Measurements from ENCODE around the gene RBBP7.

The RBBP7 gene

DNA sequence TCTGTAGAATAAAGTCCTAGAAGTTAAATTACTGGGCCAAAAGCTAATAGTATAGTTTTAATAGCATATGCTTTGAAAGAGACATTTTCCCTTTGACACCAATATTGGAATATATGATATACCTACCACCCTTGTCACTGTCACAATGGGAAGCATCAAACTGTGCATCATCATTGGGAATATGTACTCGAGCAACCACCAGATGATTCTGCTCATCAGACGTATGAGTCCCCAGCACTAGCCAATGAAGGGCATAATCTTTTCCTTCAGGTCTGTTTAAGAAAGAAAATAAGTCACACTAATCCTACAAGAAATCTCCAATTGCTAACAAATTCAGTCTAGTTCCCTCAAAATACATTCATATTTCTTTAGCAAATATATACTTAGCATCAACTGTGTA lies 7.3 kb downstream of the RBBP7 start:
- no peak for DNase-seq

DNA sequence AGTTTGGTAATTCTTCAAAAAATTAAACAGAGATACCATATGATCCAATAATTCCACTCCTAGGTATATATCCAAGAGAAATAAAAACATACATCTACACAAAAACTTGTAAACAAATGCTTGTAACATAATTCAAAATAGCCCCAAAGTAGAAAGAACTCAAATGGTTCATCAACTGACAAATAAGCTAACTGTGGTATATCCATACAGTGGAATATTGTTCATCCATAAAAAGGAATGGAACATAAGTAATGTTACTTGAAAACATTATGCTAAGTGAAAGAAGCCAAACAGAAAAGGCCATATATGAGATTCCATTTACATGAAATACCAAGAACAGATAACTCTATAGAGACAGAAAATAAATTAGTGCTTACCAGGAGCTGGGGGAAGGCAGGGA lies 13.4 kb downstream of the RBBP7 start:
- DNase-seq, result no peak

DNA sequence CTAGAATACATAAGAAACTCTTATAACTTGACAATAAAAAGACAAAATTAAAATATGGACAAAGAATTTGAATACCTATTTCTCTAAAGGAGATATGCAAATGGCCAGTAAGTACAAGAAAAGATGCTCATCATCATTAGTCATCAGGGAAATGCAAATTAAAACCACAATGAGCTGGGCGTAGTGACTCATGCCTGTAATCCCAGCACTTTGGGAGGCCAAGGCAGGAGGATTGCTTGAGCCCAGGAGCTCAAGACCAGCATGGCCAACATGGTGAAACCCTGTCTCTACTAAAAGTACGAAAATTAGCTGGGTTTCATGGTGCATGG lies 14.1 kb downstream of the RBBP7 start:
- peak; percentile 66 for DNase-seq

DNA sequence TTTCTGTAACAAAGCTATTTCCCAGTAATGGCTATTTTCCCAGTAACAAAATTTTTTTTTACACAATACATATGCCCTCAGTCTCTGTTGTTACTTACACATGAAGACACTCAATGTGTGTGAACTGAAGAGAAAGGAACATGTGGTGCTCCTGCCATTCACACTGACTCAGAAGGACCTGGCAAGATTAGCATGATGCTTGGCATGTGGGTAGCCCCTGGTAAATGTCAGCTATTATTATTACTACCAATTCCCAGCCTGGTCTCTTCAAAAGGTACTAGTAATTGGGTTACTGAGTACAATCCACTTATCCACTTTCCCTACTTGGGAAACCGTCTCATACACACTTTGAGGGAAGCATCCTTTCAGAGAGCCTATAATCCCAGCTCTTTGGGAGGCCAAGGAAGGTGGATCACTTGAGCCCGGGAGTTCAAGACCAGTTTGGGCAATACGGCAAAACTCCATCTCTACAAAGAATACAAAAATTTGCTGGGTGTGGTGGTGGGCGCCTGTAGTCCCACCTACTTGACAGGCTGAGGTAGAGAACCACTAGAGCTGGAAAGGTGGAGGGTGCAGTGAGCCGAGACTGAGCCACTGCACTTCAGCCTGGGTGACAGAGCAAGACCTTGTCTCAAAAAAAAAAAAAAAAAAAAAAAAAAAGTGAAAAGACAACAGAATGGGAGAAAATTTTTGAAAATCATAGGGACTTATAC lies 14.6 kb downstream of the RBBP7 start:
- no peak for DNase-seq

DNA sequence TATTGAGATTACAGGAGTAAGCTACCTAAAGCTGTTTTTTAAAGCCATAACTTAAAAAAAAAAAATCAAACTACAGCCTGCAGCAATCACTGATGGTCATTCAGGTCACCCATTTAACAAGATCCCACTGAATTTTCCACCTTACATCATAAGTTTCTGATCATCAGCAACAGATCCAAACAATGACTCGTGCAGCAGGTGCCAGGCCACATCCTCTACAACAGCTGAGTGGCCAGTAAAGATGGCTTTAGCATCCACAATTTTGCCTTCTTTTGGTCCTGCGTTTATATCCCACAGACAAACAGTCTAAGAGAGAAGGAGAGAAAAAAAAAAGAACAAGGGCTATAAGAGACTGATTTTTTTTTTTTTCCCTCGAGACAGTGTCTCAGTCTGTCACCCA lies 16.6 kb downstream of the RBBP7 start:
- no peak for DNase-seq

DNA sequence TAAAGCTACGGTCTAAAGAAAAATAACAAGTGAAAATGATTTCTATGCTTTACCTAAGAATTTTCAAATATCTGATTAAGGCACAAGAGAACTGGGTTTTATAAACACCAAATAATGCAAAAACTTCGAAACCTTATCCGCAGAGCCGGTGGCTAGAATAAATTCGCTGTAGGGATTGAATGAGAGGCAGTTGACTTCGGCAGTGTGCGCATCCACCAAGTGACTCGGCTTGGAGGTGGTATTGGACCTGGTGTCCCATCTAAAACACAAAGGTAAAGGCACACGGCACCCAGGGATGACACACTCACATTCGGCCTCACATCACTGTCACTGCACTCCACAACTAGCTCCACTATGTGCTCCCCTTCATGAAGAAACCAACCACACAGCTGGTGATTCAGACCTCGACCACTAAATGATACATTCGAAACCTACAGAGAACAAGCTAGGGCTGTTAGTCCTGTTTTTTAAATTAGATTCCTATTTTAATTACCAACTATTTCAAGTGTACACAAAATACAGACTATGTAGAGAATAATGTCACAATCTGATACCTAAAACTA lies 17.5 kb downstream of the RBBP7 start:
- DNase-seq, result no peak

DNA sequence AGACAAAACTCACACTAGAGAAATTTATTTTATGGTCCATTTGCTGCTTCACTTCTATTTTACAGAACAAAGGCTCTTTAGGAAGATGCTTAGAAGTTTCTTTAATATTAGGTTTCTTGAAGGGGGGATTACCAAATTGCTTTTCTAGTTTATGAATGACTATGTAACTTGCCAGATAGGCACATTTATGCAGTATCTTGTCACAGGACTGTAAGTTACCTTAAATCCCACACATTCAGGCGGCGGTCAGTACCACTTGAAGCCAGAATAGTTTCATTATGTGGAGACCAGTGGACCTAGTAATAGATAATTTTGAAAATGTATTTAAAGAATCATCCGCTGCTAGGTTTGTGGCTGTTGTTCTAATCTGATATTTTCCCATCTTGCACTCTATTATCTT lies 18.3 kb downstream of the RBBP7 start:
- DNase-seq, result no peak

DNA sequence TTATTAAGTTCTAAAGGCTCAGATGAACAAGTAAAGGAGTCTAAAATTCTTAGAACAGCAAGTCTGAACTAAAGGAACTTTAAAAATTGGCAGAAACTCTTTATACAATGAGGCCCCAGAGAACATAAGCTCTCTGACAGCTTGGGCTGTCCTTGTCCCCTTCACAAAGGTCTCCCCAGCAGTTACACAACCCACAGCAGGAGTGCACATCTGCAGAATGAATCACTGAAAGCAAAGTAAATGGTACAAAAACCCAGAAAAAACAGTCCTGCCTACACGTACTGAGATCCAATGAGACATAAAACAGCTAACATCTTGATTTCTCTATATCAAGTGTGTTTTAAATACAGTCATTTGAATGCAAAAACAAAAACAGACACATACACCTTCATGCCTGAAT lies 18.7 kb downstream of the RBBP7 start:
- no peak for DNase-seq

DNA sequence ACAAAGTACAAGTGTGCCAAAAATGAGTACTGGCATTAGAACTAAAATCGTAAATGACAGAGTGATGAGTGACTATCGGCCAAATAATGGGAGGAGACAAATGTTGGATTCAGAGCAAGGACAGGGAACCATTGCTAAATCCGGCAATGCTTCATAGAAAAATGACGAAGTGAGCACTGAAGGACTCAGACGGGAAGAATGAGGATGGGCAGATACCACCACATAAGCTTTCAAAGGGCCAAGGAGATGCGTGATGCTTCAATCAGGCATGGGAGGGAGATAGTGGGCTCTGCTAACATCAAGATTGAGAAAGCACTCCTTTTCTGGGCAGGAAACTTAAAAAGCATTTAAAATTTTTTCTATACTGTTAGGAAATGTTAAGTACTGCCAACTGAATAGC lies 21.6 kb downstream of the RBBP7 start:
- no peak for DNase-seq

DNA sequence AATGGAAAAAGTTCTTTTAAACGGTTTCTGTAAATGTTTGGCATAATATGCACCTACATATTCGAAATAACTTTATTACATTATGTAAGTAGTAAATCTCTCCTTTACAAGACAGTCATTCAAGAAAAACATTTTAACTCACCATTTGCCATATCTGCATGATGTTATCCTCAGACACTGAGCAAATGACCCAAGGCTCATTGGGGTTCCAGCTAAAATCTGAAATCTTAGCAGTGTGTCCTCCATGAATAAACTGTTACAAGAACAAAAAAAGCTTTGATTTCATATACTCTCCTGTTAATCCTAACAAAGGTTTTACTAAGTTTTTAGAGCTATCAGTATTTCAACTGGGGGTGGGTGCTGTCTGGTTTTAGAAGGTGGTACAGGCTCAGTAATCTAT lies 24.5 kb downstream of the RBBP7 start:
- no peak for DNase-seq

DNA sequence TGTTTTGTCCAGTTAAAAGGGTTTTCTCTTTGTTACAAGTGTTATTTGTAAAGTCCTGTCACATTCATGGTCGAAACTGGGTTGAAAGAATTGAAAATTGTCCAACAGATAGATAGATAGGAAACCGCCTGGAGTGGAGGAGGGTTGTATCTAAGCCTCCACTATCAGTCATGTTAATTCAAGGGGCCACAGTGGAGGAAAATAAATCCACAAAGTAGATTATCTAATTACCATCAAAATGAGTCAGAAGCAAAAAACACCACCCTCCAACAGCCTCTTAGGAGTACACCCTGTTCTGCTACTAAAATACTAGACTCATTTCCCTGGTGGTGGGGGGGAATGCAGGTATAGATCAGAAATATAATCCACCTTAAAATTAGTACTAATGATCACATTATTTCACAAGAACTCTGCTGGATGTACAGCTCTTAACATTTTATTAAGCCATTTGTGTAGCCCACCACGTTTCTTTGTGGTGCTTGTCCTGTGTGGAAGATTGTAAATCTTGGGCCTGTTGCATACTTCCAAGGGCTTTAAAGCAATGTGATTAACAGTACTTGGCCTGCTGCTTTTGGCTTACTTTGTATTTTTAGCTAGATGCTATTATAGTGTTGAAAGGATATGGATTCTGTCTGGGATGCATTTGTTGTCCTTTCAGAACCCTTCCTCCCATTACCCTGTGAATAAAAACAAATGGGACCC lies 26.8 kb downstream of the RBBP7 start:
- DNase-seq, result no peak

DNA sequence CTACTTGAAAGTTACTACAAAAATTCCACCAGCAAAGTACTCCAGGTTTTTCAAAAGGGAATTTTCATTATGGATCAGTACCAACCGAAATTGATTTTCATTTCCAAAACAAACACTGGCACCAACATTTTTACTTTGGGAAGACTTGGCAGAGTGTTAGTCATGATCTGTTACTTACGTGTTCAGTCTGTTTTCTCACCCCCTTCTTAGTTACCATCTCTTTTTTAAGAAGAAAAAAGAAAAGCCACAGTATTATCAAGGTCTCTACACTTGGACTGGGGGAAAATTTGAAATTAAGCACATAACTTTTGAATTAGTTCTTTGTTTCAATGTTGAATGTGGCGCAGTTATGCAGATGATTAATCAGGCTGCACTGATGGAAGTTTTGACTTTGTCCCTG lies 27.5 kb downstream of the RBBP7 start:
- DNase-seq, result no peak

DNA sequence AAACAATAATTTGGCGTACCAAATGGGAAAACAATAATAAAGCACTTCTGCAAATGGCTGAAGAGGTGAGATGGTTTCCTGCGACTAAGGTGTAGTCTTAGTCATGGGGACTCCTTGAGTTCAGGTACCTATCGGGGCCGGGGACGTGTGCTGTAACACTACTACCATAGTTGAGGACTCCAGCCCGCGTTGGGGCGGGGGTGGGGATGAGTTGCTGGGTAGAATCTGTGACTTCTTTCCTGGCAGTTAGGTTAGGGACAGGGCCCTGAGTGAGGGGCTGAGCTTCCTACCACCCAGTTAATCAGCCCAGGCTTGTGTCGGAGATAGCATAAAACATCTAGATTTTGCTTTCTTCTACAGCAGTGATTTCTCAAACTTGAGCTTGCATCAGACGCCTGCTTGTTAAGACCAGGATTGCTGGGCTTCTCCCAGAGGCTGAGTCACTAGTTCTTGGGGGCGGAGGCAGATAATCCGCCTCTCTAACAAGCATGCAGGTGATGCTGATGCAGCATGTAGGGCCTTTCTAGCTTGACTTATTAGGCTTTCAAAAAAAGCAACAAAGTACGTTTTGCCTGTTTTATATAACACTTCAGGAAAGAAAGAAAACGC lies 30.2 kb downstream of the RBBP7 start:
- DNase-seq, result no peak

DNA sequence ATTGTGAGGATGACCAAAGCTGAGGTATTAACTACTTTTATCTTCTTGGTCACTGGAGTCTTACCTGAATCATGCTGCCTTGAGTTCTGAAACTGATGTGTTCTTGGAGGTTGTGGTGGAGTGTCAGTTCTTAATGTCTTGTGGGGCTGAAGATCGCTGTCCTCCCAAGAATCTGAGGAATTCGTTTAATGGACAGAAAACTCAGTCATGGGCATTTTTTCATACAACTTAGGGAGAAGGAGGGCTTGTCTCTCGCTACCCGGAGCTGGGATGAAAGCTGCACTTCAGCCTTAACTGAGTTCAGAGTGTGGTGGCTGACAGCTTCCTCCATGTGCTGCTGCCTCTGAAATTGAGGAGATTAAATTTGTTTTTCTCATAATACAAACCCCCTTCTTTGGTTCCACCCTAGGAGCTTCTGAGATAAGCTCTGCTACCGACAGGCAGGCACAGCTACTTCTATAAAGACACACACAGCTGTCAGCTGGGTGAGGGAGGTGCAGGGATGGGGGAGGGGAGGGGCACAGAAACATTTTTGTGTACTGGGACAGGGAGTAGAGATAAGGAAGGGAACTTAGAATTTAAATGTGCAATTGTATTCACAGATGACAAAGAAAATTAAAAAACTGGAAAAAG lies 30.8 kb downstream of the RBBP7 start:
- no peak for DNase-seq

DNA sequence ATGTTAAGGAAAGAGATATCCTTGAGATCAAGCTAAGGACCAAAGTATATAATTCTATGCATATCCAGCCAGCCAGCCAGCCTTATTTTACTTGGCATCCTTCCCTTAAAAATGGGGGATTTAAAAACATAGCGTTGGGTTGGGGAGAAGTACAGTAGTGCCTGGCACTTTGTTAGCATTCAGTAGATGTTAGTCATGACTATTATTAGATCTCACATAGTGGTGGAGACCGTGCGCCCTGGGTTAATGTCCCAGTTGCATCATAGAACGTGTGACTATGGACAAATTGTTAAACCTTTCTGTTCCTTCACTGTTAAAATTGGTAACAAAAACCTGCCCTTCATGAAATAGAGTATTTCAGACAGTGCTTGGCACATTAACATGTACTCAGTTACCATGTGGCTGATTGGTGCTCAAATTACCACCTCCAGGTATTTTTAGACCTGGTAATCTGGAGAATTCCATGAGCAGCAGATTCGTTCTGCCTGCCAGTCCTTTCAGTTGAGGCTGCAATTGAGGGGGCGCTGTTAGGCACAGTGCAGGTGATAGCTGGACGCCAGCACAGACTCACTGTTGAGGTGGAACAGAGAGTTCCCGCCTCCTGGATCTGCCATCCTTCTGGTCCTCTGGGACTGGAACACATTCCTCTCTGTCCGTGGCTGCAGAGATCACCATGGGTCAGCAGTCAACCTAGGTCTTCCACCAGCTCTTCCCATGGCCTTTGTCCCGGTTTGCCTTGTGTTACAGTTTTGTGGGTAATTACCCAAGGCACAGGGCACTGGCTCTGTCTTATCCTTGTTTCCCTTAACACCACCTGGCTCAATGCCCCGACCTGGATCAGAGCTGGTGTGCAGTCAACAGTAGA lies 31.7 kb downstream of the RBBP7 start:
- DNase-seq, result no peak

DNA sequence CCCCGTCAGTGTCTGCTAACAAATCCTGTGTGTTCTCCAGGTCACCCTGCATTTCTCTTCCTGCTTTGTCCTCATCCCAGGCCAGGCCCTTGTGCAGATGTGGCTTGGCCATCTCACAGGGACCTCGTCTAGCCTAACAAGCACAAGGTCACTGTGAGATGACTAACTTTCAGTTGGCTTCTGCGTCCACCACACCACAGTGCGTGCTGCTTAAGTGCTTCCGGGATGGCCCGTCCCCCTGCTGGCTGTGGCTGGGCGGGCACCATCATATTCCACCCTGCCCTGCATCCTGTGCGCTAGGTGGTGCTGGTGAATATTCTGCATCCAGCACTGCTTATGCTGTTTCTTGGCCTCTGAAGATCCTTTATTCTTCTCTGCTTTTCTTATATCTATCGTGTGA lies 33.8 kb downstream of the RBBP7 start:
- DNase-seq, result no peak

DNA sequence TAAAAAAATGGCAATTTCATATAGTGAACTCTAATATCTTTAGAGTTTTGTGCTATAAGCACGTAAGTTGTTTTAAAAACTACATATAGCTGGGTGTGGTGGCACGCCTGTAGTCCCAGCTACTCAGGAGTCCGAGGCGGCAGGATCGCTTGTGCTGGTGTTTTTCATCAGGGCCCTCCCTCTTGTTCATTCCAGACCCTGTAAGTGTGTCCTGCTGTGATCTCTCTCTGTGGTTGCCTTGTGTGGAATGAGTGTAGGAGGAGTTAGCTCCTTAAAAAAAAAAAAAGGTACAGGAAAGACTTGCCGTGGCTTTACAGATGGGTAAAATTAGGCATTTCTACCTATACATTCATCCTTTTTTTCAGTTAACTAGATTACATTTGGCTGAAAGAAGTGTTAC lies 35.4 kb downstream of the RBBP7 start:
- no peak for DNase-seq

DNA sequence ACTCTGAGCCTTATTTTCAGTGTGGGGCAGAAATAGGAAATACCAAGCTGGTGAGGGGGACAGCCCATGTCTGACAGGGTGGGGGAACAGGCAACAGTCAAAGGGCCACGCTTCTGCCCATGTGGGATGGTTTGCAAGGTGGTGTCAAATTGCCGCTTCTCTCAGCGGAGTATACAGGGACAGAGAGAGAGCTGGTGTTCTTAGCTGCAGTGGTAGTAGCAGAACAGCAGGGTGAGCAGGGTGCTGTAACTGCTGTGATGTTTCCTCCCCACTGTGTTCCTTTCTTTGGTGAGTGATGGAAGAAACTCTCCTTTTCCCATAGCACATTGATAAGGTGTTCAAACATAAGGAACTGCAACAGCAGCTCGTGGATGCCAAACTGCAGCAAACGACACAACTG lies 37.9 kb downstream of the RBBP7 start:
- no peak for DNase-seq

DNA sequence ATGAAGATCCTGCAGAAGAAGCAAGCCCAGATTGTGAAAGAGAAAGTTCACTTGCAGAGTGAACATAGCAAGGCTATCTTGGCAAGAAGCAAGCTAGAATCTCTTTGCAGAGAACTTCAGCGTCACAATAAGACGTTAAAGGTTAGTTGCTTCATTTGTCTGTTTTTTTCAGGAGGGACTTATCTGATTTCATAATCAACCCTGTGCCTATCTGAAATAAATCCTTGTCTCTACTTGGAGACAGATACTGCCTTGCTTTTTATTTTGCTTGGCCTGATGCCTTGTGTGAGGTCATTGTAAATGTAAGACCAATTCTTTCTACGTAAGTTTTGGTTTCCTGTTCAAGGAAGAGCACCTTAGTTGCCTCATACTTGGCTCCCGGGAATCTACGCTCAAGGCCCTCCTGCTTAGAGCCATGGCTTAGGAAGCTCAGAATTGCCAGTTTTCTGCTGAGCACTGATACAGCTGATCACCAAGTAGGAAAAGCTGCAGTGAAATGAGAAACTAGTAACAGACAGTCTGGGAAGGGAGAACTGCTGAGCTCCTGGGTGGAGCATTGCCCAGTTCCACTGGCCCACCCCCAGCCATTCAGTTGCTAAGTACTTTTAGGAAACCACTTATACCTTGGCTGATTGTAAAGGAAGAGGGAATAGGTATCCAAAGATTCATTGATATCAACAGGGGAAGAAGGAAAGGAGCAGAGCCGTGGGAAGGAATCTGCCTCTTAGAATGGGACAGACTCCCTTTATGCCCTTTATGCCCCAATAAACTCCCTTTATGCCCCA lies 41.8 kb downstream of the RBBP7 start:
- DNase-seq, result no peak

DNA sequence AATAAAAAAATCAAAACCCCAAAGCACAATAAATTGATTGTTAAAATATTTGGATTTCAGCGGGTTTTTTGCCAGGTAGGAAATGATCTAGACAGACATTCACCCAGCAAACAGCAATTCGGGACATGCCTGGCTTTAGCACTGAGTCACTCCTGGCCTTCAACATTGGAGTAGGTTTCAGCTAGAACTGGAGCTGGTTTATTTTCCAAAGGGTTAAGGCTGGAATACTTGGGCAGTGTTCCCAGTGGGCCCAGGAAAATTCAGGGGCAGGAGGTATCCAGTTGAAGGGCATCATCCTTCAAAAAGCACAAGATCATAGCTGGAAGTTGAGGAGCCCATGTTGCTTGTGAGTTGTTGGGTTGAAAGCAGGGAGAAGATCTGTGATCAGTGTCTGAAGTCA lies 42.9 kb downstream of the RBBP7 start:
- no peak for DNase-seq

DNA sequence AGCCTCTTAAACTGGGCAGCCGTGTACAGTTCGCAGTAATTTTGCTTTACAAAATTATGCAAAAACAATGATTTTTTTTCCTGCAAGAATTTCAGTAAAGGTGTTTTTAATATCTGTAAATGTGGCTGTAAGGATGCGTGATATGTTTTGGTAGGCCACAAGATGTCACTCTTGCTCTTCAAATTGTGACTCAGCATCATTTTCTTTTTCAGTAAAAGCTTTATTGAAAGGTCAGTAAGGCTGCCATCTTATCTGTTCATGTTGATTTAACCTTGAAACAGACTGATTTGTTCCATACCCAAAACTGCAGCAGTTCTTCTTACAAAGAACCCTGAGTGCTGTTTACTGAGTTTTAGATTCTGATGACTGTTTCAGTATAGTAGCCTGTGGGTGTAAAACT lies 44.0 kb downstream of the RBBP7 start:
- DNase-seq, result no peak
